ENCODE data around the gene UMODL1.

GRCh38 chr21:42088658-42089057 lies 17.5 kb downstream of the UMODL1 start:
- TF ChIP-seq CTCF (conservative IDR thresholded peaks at IDR 0.05; ENCODE audit: low read length) (no peak), EZH2phosphoT487 (IDR thresholded peaks at IDR 0.05; ENCODE audit: borderline replicate concordance, low read depth, low read length) (no peak)

Measured in OCI-LY7 (cell line).